GM12878 (cell line): ENCODE results near the gene SFMBT1.

Experiments
- BHLHE40 ChIP-seq, 2 experiments: fragments of 450-650 bp in 1 of 2; IDR thresholded peaks; 2 replicates each; pipeline ENCODE4 v1.6.1; 2011 to 2017; ENCODE audit warnings: low read depth in 2 of 2, borderline replicate concordance in 1 of 2, improper control_type of control experiment in 1 of 2, low read length in 1 of 2, mild to moderate bottlenecking in 1 of 2
- CBFB ChIP-seq: IDR thresholded peaks from 2 replicates; pipeline ENCODE4 v1.6.1; 2016; ENCODE audit warnings: antibody characterized with exemption, low read depth
- HDAC2 ChIP-seq: fragments of 200-600 bp; sonication (generic); IDR thresholded peaks from 2 replicates; pipeline ENCODE4 v1.6.1; 2017
- JUND ChIP-seq: IDR thresholded peaks from 2 replicates; pipeline ENCODE4 v1.6.1; 2012; ENCODE audit warnings: low read depth, mild to moderate bottlenecking, low read length, improper control_type of control experiment, moderate library complexity
- MEF2B ChIP-seq: fragments of 450-650 bp; IDR thresholded peaks from 2 replicates; pipeline ENCODE4 v1.6.1; 2018; ENCODE audit warnings: mild to moderate bottlenecking, moderate library complexity; ENCODE audit not compliant: partially characterized antibody, poor library complexity, severe bottlenecking
- MTA2 ChIP-seq: fragments of 450-650 bp; IDR thresholded peaks from 2 replicates; pipeline ENCODE4 v1.6.1; 2016; ENCODE audit warnings: low read depth, mild to moderate bottlenecking, moderate library complexity
- POLR2A ChIP-seq: IDR thresholded peaks from 2 replicates; pipeline ENCODE4 v1.6.1; 2011; ENCODE audit warnings: low read depth, mild to moderate bottlenecking, low read length
- POLR2AphosphoS2 ChIP-seq: IDR thresholded peaks from 2 replicates; pipeline ENCODE4 v1.6.1; 2011; ENCODE audit warnings: low read depth, mild to moderate bottlenecking, low read length, improper control_type of control experiment, moderate library complexity
- SREBF1 ChIP-seq: IDR thresholded peaks from 2 replicates; pipeline ENCODE4 v1.6.1; 2012; ENCODE audit warnings: mild to moderate bottlenecking, low read length
- TCF12 ChIP-seq: IDR thresholded peaks from 2 replicates; pipeline ENCODE4 v1.6.1; 2011; ENCODE audit warnings: low read depth, mild to moderate bottlenecking, low read length
- TF ChIP-seq, protein P1 (sequence below), 3 experiments: IDR thresholded peaks in 2 of 3; conservative IDR thresholded peaks in 1 of 3; 2 replicates each; pipeline ENCODE4 v1.5.1; 2011; ENCODE audit warnings: low read depth in 3 of 3, low read length in 3 of 3, mild to moderate bottlenecking in 3 of 3, control low read depth in 2 of 3, moderate library complexity in 2 of 3, inconsistent platforms in 1 of 3, mixed read lengths in 1 of 3; ENCODE audit not compliant: control insufficient read depth in 2 of 3, insufficient read depth in 1 of 3; ENCODE audit errors: extremely low read depth in 1 of 3
- TF ChIP-seq, protein P2 (sequence below): fragments of 450-650 bp; IDR thresholded peaks from 2 replicates; pipeline ENCODE4 v1.6.1; 2018; ENCODE audit warnings: borderline replicate concordance, mild to moderate bottlenecking; ENCODE audit not compliant: partially characterized antibody
- TF ChIP-seq, protein P3 (sequence below): fragments of 450-650 bp; IDR thresholded peaks from 2 replicates; pipeline ENCODE4 v1.6.1; 2017; ENCODE audit warnings: mild to moderate bottlenecking, moderate library complexity

DNA sequence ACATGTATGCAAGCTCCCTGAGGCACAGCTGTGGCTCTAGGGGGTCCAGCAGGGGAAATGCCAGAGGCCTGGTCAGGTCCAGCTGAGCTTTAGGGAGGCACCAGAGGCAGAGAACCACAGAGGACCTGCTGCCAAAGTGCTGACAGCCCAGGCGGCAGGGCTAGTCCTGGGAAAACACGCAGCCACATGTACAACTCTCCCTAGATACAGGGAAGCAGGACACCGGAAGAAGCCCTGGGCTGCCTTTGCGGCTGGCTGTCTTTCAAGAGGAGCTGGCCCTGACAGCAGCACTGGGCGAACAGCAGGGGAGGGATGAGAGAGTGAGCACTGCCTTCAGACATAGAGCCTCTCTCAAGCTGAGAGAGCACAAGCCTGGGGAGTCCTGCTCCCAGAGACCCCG lies 43.6 kb upstream of the SFMBT1 start:
- TF ChIP-seq, protein P1, sequence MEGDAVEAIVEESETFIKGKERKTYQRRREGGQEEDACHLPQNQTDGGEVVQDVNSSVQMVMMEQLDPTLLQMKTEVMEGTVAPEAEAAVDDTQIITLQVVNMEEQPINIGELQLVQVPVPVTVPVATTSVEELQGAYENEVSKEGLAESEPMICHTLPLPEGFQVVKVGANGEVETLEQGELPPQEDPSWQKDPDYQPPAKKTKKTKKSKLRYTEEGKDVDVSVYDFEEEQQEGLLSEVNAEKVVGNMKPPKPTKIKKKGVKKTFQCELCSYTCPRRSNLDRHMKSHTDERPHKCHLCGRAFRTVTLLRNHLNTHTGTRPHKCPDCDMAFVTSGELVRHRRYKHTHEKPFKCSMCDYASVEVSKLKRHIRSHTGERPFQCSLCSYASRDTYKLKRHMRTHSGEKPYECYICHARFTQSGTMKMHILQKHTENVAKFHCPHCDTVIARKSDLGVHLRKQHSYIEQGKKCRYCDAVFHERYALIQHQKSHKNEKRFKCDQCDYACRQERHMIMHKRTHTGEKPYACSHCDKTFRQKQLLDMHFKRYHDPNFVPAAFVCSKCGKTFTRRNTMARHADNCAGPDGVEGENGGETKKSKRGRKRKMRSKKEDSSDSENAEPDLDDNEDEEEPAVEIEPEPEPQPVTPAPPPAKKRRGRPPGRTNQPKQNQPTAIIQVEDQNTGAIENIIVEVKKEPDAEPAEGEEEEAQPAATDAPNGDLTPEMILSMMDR (IDR thresholded peaks at IDR 0.05 in 2 of 3, conservative IDR thresholded peaks at IDR 0.05 in 1 of 3; ENCODE audit: control insufficient read depth in 2 of 3, extremely low read depth in 1 of 3, insufficient read depth in 1 of 3, low read depth in 3 of 3, low read length in 3 of 3), result no peak
- TF ChIP-seq POLR2A (no peak), POLR2AphosphoS2 (no peak), MTA2 (no peak), JUND (no peak), BHLHE40 (IDR thresholded peaks at IDR 0.05; ENCODE audit: borderline replicate concordance in 1 of 2, low read depth in 2 of 2, low read length in 1 of 2) (no peak), CBFB (no peak), TCF12 (no peak), SREBF1 (no peak), HDAC2 (no peak), MEF2B (no peak)
- TF ChIP-seq, protein P2, sequence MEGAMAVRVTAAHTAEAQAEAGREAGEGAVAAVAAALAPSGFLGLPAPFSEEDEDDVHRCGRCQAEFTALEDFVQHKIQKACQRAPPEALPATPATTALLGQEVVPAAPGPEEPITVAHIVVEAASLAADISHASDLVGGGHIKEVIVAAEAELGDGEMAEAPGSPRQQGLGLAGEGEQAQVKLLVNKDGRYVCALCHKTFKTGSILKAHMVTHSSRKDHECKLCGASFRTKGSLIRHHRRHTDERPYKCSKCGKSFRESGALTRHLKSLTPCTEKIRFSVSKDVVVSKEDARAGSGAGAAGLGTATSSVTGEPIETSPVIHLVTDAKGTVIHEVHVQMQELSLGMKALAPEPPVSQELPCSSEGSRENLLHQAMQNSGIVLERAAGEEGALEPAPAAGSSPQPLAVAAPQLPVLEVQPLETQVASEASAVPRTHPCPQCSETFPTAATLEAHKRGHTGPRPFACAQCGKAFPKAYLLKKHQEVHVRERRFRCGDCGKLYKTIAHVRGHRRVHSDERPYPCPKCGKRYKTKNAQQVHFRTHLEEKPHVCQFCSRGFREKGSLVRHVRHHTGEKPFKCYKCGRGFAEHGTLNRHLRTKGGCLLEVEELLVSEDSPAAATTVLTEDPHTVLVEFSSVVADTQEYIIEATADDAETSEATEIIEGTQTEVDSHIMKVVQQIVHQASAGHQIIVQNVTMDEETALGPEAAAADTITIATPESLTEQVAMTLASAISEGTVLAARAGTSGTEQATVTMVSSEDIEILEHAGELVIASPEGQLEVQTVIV, result no peak
- TF ChIP-seq, protein P3, sequence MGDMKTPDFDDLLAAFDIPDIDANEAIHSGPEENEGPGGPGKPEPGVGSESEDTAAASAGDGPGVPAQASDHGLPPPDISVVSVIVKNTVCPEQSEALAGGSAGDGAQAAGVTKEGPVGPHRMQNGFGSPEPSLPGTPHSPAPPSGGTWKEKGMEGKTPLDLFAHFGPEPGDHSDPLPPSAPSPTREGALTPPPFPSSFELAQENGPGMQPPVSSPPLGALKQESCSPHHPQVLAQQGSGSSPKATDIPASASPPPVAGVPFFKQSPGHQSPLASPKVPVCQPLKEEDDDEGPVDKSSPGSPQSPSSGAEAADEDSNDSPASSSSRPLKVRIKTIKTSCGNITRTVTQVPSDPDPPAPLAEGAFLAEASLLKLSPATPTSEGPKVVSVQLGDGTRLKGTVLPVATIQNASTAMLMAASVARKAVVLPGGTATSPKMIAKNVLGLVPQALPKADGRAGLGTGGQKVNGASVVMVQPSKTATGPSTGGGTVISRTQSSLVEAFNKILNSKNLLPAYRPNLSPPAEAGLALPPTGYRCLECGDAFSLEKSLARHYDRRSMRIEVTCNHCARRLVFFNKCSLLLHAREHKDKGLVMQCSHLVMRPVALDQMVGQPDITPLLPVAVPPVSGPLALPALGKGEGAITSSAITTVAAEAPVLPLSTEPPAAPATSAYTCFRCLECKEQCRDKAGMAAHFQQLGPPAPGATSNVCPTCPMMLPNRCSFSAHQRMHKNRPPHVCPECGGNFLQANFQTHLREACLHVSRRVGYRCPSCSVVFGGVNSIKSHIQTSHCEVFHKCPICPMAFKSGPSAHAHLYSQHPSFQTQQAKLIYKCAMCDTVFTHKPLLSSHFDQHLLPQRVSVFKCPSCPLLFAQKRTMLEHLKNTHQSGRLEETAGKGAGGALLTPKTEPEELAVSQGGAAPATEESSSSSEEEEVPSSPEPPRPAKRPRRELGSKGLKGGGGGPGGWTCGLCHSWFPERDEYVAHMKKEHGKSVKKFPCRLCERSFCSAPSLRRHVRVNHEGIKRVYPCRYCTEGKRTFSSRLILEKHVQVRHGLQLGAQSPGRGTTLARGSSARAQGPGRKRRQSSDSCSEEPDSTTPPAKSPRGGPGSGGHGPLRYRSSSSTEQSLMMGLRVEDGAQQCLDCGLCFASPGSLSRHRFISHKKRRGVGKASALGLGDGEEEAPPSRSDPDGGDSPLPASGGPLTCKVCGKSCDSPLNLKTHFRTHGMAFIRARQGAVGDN, result no peak
